Measurements from ENCODE around the gene CBX4.

Gene CBX4

DNA sequence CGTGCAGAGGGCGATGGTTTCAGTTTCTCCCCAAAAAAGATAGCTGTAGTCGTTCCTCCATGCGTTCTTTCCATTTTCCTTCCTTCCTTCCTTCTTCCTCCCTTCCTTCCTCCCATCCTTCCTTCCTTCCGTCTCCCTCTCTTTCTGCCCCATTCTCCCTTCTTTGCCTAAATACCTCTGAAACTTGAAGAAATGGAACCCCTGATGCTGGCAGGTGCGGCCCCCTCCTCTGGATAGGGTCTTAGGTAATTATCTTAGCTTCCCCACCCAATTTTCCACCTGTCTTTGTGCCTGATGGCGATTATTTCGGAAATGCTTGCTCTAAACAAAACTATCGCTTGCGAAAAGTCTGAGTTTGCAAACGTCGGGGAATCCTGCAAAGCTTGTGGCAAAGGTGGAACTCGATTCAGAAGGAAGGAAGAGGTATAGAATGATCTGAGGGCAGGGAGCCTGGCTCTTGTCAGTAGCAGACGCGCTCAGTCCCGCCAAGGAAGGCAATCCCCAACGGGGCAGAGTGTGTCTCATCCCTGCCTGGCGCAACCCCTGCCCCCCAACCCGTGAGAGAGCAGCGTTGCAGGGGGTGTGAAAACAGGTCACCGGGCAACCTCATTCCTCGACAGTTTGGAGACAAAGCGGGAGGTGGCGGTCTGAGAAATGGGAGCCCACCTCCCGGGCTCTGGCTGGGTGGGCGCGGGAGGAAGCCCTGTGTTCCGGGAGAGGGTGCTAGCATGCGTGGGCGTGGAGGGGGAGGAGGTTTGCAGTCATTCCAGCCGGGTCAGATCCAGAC is 39.5 kb downstream of the CBX4 start (continued):
- TF ChIP-seq, protein P1, sequence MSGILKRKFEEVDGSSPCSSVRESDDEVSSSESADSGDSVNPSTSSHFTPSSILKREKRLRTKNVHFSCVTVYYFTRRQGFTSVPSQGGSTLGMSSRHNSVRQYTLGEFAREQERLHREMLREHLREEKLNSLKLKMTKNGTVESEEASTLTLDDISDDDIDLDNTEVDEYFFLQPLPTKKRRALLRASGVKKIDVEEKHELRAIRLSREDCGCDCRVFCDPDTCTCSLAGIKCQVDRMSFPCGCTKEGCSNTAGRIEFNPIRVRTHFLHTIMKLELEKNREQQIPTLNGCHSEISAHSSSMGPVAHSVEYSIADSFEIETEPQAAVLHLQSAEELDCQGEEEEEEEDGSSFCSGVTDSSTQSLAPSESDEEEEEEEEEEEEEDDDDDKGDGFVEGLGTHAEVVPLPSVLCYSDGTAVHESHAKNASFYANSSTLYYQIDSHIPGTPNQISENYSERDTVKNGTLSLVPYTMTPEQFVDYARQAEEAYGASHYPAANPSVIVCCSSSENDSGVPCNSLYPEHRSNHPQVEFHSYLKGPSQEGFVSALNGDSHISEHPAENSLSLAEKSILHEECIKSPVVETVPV (CRISPR knock-in tag; IDR thresholded peaks at IDR 0.05) = no peak

GRCh38 chr17:79799174-79799537 is 40.1 kb downstream of the CBX4 start:
- no peak for TF ChIP-seq ZFP3 (CRISPR knock-in tag; IDR thresholded peaks at IDR 0.05)
- no peak for TF ChIP-seq CSDC2 (CRISPR knock-in tag; IDR thresholded peaks at IDR 0.05)
- TF ChIP-seq ARNTL (CRISPR knock-in tag; IDR thresholded peaks at IDR 0.05; ENCODE audit: borderline replicate concordance, low read depth) = no peak
- TF ChIP-seq TCF4 (CRISPR knock-in tag; IDR thresholded peaks at IDR 0.05; ENCODE audit: borderline replicate concordance) = no peak
- no peak for TF ChIP-seq CREB5 (CRISPR knock-in tag; IDR thresholded peaks at IDR 0.05; ENCODE audit: low read depth)
- no peak for TF ChIP-seq RARB (CRISPR knock-in tag; IDR thresholded peaks at IDR 0.05)
- TF ChIP-seq ZNF70 (CRISPR knock-in tag; IDR thresholded peaks at IDR 0.05) = no peak
- TF ChIP-seq ZC3H10 (CRISPR knock-in tag; IDR thresholded peaks at IDR 0.05) = no peak
- TF ChIP-seq, protein P2, sequence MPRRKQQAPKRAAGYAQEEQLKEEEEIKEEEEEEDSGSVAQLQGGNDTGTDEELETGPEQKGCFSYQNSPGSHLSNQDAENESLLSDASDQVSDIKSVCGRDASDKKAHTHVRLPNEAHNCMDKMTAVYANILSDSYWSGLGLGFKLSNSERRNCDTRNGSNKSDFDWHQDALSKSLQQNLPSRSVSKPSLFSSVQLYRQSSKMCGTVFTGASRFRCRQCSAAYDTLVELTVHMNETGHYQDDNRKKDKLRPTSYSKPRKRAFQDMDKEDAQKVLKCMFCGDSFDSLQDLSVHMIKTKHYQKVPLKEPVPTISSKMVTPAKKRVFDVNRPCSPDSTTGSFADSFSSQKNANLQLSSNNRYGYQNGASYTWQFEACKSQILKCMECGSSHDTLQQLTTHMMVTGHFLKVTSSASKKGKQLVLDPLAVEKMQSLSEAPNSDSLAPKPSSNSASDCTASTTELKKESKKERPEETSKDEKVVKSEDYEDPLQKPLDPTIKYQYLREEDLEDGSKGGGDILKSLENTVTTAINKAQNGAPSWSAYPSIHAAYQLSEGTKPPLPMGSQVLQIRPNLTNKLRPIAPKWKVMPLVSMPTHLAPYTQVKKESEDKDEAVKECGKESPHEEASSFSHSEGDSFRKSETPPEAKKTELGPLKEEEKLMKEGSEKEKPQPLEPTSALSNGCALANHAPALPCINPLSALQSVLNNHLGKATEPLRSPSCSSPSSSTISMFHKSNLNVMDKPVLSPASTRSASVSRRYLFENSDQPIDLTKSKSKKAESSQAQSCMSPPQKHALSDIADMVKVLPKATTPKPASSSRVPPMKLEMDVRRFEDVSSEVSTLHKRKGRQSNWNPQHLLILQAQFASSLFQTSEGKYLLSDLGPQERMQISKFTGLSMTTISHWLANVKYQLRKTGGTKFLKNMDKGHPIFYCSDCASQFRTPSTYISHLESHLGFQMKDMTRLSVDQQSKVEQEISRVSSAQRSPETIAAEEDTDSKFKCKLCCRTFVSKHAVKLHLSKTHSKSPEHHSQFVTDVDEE (CRISPR knock-in tag; IDR thresholded peaks at IDR 0.05) = no peak
- no peak for TF ChIP-seq ESRRG (CRISPR knock-in tag; IDR thresholded peaks at IDR 0.05)
- TF ChIP-seq, protein P1 (CRISPR knock-in tag; IDR thresholded peaks at IDR 0.05) = no peak
- TF ChIP-seq TOX (CRISPR knock-in tag; IDR thresholded peaks at IDR 0.05; ENCODE audit: borderline replicate concordance) = no peak
- TF ChIP-seq SNAI2 (CRISPR knock-in tag; IDR thresholded peaks at IDR 0.05) = no peak
- no peak for TF ChIP-seq ZNF565 (CRISPR knock-in tag; conservative IDR thresholded peaks at IDR 0.05; ENCODE audit: low read depth)
- no peak for ATAC-seq

DNA sequence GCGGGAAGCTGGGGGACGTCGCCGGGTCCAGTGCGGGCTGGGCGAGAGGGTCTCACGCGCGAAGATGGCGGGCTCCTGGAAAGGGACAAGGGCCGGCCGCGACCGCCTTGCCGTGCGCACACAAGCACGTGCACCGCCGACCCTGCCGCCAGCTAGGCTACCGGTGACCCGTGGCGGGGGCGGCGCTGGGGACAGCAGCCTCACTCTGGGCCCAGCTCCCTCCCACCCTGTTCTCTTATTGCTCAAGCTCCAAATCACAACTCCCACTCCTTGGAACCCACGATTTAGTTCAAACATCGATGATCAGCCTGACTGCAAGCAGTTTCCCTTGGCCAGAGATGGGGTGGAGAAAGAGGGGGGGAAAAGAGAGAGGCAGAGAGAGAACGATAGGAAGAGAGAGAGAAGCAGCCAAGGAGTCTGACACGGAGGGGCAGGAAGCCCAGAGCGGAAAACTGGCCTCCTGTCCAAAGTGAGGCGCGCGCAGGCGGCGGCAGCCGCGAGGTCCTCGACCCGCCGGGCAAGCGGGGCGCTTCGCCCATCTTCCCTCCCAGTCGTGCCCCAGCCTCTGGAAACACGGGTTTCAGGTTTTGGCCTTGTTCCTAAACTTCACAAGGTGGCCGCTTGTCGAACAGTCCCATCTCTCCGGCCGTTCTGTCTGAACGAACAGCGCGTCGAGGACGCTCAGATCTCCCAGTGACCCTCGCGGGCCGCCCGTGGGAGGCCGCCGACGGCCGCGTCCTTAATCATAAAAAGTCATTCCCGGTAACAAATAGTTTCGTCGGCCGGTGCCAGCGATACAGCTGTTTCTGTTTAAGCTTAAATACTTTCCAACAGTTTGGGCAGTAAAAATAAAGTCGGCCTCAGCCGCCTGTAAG is 40.7 kb downstream of the CBX4 start:
- no peak for ATAC-seq
- TF ChIP-seq PPARA (CRISPR knock-in tag; IDR thresholded peaks at IDR 0.05; ENCODE audit: borderline replicate concordance) (no peak), SNAI2 (CRISPR knock-in tag; IDR thresholded peaks at IDR 0.05) (no peak), POU6F1 (CRISPR knock-in tag; IDR thresholded peaks at IDR 0.05; ENCODE audit: borderline replicate concordance, low read depth) (no peak), ZNF70 (CRISPR knock-in tag; IDR thresholded peaks at IDR 0.05) (no peak), ZNF8 (CRISPR knock-in tag; IDR thresholded peaks at IDR 0.05) (no peak), ISL1 (CRISPR knock-in tag; IDR thresholded peaks at IDR 0.05) (no peak), TCF4 (CRISPR knock-in tag; IDR thresholded peaks at IDR 0.05; ENCODE audit: borderline replicate concordance) (no peak), ZNF565 (CRISPR knock-in tag; conservative IDR thresholded peaks at IDR 0.05; ENCODE audit: low read depth) (no peak), RARB (CRISPR knock-in tag; IDR thresholded peaks at IDR 0.05) (no peak), ARNTL (CRISPR knock-in tag; IDR thresholded peaks at IDR 0.05; ENCODE audit: borderline replicate concordance, low read depth) (no peak), CSDC2 (CRISPR knock-in tag; IDR thresholded peaks at IDR 0.05) (no peak), ESRRG (CRISPR knock-in tag; IDR thresholded peaks at IDR 0.05) (no peak), BACH2 (CRISPR knock-in tag; IDR thresholded peaks at IDR 0.05; ENCODE audit: borderline replicate concordance) (no peak), ZFP30 (CRISPR knock-in tag; IDR thresholded peaks at IDR 0.05) (no peak), CREB5 (CRISPR knock-in tag; IDR thresholded peaks at IDR 0.05; ENCODE audit: low read depth) (no peak)
- TF ChIP-seq, protein P1 (CRISPR knock-in tag; IDR thresholded peaks at IDR 0.05) = no peak

All from SK-N-SH treated with all-trans-retinoic acid at 6 μM for 48 hours (cell line).